HG03457 (cell line): Measurements from ENCODE around the gene MYO7A.

ENCODE experiments used
- ATAC-seq: cut with Tn5 transposase; IDR thresholded peaks from one replicate; pipeline ENCODE4 v1.9.1; 2021; ENCODE audit warnings: moderate number of reproducible peaks; ENCODE audit not compliant: unreplicated experiment

Gene MYO7A

DNA sequence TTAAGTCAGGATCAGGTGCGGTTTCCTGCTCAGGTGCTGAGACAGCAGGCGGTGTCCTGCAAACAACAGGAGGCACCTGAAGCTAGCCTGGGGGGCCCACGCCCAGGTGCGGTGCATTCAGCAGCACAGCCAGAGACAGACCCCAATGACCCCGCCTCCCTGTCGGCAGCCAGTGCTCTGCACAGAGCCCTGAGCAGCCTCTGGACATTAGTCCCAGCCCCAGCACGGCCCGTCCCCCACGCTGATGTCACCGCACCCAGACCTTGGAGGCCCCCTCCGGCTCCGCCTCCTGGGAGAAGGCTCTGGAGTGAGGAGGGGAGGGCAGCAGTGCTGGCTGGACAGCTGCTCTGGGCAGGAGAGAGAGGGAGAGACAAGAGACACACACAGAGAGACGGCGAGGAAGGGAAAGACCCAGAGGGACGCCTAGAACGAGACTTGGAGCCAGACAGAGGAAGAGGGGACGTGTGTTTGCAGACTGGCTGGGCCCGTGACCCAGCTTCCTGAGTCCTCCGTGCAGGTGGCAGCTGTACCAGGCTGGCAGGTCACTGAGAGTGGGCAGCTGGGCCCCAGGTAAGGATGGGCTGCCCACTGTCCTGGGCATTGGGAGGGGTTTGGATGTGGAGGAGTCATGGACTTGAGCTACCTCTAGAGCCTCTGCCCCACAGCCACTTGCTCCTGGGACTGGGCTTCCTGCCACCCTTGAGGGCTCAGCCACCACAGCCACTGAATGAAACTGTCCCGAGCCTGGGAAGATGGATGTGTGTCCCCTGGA lies at the start of gene MYO7A:
TSS of gene MYO7A (plus strand) at position 327 of the 772 bp plus-strand sequence. CDS start 2,389 bp downstream, outside the sequence.
- ATAC-seq, result no peak

DNA sequence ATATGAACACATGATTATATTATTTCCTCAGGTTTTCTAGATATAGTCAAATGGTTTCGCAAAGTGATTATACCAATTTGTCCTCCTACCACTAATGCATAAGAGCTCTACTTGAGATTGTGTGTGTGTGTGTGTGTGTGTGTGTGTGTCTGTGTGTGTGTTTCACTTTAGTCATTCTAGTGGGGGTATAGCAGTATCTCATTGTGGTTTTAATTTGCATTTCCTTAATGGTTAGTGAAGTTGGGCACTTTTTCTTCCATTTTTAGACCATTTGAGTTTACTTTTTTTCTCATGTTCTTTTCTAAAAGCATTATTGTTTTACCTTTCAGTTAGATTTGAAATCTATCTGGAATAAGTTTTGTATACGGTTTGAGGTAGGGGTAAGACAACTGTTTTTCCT lies 48.4 kb upstream of the MYO7A start:
- ATAC-seq, result no peak

DNA sequence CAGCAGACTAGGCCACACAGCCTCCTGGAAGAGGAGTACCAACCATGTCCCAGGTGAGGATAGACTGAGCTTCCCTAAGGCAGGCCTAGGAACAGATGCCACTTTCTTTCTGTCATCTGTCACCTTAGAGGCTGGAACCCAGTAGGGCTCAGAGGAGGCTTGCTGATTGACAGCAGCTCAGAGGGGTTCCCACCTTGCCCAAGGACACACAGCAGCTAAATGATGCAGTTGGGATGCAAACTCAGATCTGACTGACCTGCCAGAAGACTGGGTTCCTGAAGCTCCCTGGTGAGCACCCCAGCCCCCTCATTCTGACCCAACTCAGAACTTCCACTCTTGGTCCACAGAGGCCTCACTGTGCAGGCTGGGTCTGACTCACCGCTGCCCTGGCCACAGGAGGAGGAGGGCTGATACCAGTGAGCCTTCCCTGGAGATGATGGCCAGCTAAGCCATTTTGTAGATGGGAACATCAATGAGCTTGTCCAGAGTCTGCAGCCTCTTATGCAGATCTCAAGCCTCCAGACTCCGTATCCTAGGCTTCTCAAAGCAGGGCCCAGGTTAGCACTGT lies 47.3 kb upstream of the MYO7A start:
- no peak for ATAC-seq

DNA sequence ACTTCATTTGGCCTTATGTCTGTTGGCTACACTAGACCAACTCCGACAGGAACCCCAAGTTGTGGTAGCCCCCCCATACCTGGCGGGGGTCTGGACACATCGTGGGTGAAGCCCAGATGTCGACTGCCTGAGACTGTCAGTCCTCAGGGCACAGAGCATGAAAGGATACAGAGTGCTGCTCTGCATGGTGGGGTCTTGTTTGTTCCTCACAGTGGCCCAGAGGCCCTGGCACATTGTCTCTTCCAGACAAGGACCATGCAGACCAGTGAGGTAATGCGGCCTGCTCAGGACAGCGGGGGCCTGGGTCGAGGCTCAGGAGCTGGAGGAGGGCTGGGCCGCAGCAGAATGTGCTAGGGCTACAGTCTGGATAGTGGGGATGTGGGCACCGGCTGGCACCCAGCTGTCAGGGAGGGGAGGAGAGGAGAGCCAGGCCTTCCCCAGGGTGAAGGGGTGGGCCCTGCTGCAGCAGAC lies 46.6 kb upstream of the MYO7A start:
- ATAC-seq, result no peak

DNA sequence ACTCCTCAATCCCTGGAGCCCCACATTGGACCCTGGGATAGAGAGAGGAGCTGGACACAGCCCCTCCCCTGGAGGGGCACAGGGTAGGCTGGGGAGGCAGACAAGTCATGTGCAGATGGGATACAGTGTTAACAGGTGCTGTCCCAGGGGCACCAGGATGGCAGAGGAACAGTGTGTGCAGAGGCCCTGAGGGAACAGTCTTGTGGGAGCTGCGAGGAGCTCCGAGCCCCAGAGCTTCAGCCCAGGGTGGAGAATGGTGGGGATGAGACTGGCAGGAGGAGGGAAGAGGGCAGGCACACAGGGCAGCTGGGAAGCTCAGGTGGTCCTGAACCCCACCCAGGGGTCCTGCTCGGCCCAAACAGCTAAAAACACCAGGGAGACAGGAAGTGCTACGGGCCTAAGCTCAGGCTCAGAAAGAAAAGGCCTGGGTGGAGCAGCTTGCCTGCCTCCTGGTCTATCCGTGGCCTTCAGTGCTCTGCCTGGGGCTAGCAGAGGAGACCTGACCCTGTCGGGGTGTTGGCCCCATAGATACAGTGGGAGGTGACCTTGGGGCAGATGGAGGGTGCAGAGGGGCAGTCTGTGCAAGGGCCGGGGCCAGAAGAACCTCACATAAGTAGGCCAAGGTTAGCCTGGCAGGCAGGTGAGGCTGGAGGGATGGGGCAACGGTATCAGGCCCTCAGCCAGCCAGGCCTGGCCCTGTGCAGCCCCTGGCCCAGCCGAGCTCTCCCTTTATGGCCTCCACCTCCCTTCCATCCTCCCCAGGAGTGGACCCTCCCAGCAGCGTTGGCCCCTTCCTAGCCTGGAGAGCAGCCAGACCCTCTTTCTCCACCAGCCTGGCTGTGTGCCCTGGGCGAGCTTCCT lies 45.8 kb upstream of the MYO7A start:
- no peak for ATAC-seq

DNA sequence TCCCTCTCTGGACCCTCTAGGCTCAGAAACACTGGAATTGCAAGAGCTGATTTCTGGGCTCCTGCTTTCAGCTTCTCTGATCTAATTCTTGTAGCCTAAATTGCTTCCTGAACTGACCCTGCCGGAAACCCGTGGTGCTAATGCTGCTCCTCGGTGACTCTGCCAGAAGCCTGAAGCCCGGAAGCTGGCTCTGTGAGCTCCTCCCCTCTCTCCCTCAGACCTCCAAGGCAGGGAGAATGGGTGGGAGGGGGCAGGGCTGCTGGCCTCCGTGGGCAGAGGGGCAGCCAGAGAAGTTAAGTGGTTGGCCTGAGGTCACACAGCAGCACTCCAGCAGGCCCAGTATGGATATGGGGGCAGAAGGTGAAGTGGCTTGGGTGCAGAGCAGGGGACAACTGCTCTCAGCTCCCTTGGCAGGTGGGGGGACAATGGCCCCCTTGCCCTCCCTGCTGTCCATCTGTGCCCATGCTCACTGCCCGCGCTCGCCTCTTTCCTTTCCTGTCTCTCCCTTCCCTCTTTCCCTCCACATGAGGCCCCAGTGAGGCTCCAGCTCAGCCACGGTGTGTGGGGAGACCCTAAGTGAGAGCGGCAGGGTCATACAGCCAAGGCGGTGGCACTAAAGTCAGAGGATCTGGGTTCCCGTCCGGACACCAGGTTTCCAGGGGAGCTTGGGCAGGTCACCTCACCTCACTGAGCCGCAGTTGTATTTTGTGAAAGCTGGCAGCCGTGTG lies 45.0 kb upstream of the MYO7A start:
- ATAC-seq, result no peak

DNA sequence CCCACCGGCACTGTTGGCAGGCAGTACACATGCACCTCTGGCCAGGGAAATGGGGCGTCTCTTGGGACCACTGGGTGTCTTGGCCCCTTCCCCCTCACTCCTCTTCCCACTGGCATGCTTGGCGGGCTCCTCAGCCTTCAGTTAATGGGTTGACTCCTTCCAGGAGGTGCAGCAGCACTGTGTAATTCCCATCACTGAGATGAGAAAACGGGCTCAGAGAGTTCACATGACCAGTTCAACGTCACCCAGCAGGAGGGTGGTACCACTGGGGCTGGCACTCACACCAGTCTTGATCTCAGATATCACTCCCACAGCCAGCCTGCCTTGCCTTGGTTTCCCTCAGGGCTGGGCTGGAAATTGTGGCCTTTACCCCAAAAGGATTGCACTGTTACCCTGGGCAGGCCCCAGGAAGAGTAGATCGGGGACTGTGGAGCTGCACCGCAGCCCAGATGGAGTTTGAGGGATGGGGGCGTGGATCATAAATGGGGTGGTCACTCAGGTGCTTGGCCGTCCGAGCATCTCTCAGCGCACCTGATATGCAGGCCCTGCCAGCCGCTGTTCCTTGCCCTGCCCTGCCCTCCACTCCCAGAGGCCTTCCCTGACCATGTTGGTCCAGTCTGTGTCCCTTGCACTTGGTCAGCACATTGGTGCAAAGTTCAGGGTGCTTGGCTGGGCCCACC lies 44.3 kb upstream of the MYO7A start:
- no peak for ATAC-seq

DNA sequence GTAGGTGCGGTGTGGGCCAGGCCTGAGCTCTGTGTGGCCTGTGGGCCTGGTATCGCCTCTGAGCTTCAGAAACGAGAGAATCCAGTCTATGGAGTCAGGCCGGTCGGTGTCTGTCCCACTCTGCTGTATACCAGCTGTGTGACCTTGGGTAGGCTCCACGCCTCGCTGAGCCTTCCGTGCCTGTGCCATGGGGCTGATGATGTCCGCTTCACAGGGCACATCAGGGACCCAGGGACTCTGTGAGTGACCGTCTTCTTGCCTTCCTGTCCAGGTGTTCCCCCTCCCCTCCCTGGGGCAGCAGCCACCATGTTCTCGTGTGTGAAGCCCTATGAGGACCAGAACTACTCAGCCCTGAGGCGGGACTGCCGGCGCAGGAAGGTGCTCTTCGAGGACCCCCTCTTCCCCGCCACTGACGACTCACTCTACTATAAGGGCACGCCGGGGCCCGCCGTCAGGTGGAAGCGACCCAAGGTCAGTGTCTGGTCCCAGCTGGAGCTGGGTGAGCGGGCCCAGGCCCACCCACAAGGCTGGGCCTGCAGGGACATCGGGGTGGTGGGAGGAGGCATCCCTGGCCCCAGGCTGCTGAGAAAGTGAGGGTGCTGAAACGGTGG lies 43.4 kb upstream of the MYO7A start:
- no peak for ATAC-seq

DNA sequence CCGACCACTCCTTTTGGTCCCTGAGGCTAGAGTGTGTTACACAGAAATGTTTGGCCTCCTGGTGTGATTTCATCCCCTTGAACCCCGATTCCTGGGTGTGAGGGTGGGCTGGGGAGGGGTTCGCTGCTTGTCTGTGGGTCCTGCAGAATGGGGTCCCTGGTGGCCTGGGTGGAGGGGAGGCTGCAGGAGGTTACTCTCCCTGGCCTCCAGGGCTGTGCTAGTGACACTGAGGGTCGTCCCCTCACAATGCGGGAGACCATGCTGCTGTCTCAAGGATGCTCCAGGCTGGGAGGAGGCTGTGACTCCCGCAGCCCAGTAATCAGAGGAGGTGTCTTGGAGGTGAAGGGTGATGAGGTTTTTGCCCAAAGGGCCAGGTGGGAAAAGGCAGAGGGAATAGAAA lies 42.4 kb upstream of the MYO7A start:
- no peak for ATAC-seq

DNA sequence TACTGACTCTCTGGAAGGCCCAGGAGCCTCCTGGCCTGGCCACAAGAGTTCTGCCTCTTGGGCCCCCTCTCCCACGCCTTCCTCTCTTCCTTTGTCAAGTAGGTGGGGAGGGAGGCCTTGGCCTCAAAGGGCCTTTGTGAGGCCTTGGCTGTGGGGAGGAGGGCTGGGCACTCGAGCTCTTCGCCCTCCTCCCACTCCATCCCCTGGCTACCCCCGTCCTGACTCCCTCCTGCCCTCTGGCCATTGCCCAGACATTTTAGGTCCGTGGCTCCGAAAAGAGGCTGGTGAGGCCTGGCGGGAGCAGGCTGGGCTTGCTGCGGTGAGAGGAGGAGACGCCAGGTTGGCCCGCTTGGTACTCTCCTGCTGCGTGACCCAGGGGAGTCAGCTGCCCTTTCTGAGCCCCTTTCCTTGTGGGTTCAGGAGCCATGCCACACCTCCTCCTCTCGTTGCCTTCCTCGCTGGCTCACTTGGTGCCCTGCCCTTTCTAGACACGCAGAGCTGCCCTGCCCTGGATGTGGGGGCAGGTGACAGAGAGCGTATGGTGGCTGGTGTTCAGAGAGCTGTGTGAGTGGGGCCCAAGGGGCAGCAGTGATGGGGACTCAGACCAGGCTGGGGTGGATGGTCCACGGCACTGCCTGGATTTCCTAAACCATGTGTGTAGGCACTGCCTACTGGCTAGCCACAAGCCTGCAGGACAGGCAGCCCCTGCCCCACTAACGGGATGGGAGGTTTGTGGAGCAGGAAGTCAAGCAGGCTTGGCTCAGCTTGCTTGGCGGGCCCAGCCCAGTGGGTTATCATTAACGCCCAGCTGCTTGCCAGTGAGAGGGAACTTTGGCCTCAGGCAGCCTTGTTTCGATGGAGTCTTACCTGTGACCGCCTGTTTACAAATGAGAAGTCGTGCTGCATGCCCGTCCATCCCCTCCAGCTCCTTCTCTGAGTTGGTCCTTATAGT lies 41.2 kb upstream of the MYO7A start:
- ATAC-seq, result no peak

DNA sequence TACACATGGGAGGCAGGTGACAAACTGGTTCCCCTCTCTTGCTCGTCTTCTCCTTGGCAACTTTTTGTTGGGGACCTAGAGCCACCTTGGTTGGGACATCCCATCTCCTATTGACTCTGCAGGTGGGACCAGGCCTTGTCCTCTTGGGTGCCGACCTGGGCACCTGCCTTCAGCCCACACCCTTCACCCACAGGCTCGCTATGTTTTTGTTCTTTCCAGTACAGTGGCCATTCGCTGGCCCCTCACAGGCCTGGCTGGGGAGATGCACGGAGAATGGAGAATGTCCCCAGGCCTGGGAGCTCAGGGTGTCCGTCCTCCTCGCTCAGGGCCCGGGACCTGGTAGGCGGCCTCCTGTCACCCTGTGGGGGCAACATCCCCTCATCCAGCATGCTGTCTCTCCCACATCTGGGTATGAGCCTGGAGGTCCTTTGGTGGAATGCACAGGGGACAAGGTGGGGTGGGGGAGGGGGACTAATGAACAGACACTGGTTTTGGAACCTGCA lies 40.3 kb upstream of the MYO7A start:
- no peak for ATAC-seq

DNA sequence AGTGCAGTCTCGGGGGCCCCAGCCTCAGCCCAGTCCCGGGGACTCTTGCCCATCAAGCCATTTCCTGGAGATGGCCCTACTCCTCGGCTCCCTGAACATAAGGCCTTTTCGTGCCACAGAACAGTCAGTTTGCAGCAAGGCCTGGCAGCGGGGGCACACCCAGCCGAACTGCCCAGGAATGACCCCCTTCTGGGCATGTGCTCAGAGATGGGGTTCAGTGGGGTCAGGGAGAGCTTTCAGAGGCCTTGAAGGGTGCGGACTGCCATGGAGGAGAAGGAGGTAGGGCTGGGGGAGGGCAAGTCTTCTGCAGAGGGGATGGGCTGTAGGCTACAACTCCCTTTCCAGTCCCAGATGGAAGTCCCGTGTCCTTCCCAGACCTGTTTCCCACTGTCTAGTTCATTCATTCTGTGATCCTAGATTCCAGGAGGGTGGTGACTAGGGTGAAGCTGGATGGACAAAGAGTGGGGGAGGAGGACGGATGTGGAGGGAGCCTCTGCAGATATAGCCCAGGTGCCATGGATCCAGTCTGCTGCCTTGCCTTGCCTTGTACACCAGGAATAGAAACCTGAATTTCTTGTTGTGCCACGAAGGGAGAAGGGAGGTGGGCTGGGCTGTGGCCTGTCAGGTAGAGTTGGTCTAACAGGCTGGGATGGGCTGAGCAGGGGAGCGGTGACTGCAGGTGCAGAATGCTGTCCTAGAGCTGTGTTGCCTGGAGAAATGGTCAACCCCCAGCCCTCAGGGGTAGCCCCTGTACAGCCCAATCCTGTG lies 39.6 kb upstream of the MYO7A start:
- no peak for ATAC-seq

DNA sequence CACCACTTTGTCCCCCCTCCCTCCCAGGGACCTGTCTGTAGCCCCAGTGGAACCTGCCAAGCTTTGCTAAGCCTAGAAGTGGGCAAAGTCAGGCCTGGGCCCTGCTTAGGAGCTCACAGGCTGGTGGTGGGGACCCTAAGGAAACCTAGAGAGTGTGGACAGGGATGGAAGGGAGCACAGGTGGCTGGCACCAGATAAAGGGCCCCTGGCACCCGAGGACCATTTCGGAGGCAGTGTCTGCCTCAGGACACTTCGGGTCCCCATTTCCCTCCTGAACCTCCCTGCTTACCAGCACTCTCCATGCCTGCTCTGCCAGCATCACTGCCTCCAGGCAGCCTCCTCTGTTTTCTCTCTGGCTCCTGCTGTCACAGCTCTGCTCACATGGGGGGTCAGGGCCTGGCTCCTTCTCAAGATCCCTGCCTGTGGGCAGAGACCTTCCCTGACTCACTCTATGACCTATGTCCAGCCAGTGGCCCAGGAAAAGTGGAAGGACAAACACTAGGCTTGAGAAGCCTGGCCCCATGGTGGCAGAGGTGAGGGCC lies 39.0 kb upstream of the MYO7A start:
- ATAC-seq, result no peak

DNA sequence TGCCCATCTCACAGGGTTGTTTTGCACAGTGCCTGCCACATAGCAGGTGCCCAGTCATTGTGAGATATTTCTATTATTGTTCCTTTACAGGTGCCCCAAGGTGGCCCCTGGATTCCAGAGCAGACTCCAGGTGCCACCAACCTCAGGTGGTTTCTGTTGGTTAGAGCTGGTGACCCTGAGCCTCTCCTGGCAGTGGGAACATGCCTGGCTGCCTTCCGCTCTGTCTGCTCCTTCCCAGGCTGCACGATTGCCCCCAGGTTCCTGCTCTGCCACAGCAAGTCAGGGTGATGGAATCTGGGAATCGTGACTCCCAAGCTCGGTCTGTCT lies 38.0 kb upstream of the MYO7A start:
- no peak for ATAC-seq

DNA sequence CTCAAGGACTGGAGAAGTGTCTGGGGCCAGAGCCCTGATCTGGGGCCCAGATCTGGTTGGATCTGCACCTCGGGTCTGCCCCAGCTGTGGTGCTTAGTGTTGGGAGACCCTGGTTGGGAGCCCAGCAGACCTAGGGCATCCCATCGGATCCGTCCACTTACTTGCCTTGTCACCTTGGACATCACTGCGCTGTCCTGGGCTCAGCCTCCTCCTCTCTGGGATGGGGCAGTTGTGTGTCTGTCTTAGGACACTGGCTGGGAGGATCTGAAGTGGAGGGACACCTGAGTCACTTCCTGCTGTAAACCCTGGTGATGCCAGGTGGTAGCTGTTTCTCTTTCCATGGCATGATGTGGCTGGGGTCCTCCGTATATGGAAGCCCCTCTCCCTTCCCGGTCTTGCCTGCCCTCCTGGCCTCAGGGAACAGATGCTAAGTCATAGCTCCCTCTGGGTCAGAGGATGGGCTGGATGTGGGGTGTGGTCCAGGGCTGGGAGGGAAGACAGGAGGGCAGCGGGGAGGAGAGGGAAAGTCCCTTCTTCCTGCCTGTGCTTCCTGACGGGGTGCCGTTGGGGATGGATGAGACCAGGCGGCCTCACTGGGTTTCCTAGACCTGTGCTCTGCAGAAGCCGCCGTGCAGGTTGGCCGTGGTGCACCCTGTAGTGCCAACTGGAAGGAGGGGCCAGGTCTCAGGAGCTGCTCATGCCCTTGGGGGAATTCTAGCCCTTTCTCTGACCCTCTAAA lies 37.5 kb upstream of the MYO7A start:
- no peak for ATAC-seq

DNA sequence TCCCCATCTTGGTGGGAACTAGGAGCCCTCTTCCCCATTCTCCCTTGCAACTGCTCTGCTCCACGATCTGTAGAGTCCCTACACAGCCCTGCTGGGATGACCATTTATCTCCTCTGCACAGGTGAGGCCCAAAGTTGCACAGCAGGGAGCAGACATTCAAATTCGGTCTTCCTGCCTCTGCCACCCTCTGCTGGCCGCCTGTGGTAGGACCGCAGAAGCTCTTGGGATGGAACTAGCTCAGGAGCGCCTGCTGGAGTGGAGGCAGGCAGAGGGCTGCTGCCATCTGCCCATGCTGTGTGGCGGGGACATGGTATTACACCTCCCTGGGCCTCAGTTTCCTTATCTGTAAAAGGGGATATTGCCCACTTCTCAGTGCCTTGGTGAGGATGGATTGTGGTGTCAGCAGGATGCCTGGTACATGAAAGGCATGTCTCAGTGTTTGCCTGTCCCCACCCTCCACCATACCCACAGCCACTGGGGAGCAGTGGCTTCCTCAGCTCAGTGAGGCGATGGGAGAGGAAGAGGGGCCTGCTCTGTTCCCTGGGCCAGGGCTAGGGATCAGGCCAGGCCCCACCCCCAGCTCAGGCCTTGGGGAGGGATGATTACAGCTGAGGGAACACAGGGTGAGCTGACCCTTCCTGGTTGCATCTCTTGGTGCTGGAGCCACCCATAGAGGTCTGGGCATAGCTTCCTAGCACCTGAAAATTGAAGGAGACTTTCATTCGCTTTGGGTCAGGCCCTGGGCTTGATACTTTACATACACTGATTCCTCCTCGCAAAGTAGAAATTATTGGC lies 36.7 kb upstream of the MYO7A start:
- ATAC-seq, result peak; percentile 88
